H1 (cell line): ENCODE data around the gene MOB3B. TPM values are rescaled to one million over a fixed set of nuclear protein-coding genes. Genes with fewer than 3 reads are reported as not detected.

Experiments
- CEBPB ChIP-seq: IDR thresholded peaks from 2 replicates; pipeline ENCODE4 v1.6.1; 2012; ENCODE audit warnings: low read depth, low read length
- E2F6 ChIP-seq: IDR thresholded peaks from 2 replicates; pipeline ENCODE4 v1.6.1; 2012; ENCODE audit warnings: inconsistent platforms
- HDAC2 ChIP-seq, 2 experiments: fragments of 300-600 bp in 1 of 2; sonication (generic) in 1 of 2; IDR thresholded peaks; 2 replicates each; pipeline ENCODE4 v1.6.1; 2011 to 2012; ENCODE audit warnings: low read depth in 2 of 2, low read length in 2 of 2, mild to moderate bottlenecking in 2 of 2, moderate library complexity in 2 of 2, borderline replicate concordance in 1 of 2, inconsistent platforms in 1 of 2
- JUN ChIP-seq: IDR thresholded peaks from 2 replicates; pipeline ENCODE4 v1.6.1; 2011; ENCODE audit warnings: low read depth, mild to moderate bottlenecking, improper control_type of control experiment, low read length
- TBP ChIP-seq: IDR thresholded peaks from 2 replicates; pipeline ENCODE4 v1.6.1; 2011; ENCODE audit warnings: low read depth, low read length, improper control_type of control experiment
- ZNF274 ChIP-seq: IDR thresholded peaks from 2 replicates; pipeline ENCODE4 v1.7.0; 2012; ENCODE audit warnings: low read length, borderline replicate concordance; ENCODE audit errors: extremely low read depth
- polyA plus RNA-seq, 7 experiments: library from polyadenylated mRNA; depleted of rRNA in 3 of 7; stranded (reverse) in 5 of 7; unstranded in 2 of 7; fragments of >200 nt in 5 of 7; fragments of 200-250 nt in 2 of 7; gene quantifications; 1 replicate in 5 of 7; 2 replicates in 1 of 7; 4 replicates in 1 of 7; pipeline versions ENCODE4 v1.2.1 to v1.2.3, GENCODE V29; 2011 to 2013; ENCODE audit warnings: missing spikeins in 2 of 7, mixed read lengths in 2 of 7
- total RNA-seq: library from RNA; stranded (reverse); fragmentation: NEBNext Ultra II Directional; extraction: Animal tissue kit (Norgen Biotek cat#: 25700); gene quantifications from 2 replicates; pipeline ENCODE4 v1.2.1, GENCODE V29; 2021

MOB3B gene
- total and polyA plus RNA-seq, 2 of the 8 experiments (the other 6 are each of a cell fraction or from before 2014, with no cell fraction given): 12.7 to 16.1 TPM

GRCh38 chr9:27280249-27280648, 249.4 kb downstream of the MOB3B start (continued):
- TF ChIP-seq TBP (no peak), JUN (no peak), E2F6 (no peak), CEBPB (no peak), ZNF274 (no peak), HDAC2 (IDR thresholded peaks at IDR 0.05; ENCODE audit: borderline replicate concordance in 1 of 2, low read depth in 2 of 2, low read length in 2 of 2) (no peak)
